Amniotic stem cell (primary cell): ENCODE measurements around the gene OSBPL9.
A peak's percentile ranks its signal among the peaks of the same experiment; 100 is the strongest.
"Not testable (repeated sequence)": the region's sequence is repeated elsewhere in the genome, so short reads cannot be mapped to it uniquely, and the experiment has no call there.

Experiments
- DNase-seq: peaks from one replicate; lab custom pipeline; 2025; lab: John Stamatoyannopoulos, UW

OSBPL9 gene

GRCh38 chr1:51636764-51637522 lies 20.1 kb downstream of the OSBPL9 start:
- peak; percentile 63 for DNase-seq

GRCh38 chr1:51638350-51638749 lies 21.5 kb downstream of the OSBPL9 start:
- no peak for DNase-seq

DNA sequence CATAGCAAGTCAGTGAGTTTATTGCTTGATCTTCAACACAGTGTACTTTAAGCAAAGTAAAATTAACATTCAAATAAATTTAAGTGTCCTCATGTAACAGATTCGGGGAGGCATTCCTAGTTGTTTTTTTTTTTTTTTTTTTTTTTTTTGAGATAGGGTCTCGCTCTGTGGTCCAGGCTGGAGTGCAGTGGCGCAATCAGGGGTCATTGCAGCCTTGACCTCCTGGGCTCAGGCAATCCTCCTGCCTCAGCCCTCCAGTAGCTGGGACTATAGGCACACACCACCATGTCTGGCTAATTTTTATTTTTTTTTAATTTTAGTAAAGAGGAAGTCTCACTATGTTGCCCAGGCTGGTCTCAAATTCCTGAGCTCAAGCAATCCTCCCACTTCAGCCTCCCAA lies 22.8 kb downstream of the OSBPL9 start:
- no peak for DNase-seq

GRCh38 chr1:51641096-51641495 lies 24.2 kb downstream of the OSBPL9 start:
- no peak for DNase-seq

DNA sequence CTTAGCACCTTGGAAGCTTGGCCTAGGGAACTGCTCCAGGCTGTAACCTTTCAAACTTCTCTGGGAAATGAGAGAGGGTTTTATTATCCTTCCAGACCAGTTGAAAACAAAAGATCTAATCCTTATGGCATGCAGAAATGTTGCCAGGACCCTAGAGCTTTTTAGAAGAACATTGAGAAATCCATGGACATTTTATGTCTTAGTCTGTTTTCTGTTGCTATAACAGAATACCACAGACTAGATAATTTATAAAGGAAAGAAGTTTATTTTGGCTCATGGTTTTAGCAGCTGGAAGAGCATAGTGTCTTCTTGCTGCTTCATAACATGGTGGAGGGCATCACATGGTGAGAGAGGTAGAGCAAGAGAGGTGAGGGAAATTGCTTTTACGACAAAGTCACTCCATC lies 25.8 kb downstream of the OSBPL9 start:
- peak; percentile 71 for DNase-seq

GRCh38 chr1:51643362-51643761 lies 26.5 kb downstream of the OSBPL9 start:
- no peak for DNase-seq

DNA sequence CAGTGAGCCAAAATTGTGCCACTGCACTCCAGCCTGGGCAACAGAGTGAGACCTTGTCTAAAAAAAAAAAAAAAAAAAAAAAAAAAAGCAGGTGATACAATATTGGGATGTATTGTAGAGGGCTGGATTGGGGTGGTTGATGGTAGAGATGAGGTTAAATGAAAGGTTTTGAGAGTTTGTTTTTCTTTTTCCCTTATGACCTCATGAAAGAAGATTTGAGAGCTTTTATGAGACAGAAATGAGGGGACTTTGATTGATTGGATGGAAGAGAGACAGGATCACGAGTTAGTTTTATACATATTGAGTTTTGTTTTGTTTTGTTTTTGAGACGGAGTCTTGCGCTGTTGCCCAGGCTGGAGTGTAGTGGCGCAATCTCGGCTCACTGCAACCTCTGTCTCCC lies 27.1 kb downstream of the OSBPL9 start:
- DNase-seq = no peak

DNA sequence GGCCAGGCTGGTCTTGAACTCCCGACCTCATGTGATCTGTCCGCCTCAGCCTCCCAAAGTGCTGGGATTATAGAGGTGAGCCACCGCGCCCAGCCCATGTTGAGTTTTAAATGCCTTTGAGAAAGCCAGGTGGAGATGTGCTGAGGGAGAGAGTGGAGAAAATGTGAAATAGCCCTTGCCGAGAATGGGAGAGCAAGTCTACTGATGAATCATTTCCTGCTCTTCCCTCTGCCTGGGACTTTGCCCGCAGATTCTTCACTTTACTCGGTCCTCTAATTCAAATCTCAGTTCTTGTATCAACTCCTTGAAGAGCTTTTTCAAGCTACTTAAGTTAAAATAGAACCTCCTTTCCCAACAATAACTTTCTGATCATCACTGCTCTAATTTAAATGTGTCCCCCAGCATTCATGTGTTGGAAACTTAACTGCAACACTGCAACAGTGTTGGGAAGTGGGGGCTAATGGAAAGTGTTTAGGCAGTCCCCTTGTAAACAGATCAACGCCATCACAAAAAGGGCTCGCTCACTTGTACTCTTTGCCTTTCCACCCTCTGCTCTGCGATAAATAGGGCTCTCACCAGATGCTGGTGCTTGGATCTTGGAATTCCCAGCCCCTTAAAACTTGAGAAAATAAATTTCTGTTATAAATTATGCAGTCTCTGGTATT lies 27.8 kb downstream of the OSBPL9 start:
- DNase-seq = peak; percentile 6

GRCh38 chr1:51646592-51646991 lies 29.7 kb downstream of the OSBPL9 start:
- not testable (repeated sequence) for DNase-seq

DNA sequence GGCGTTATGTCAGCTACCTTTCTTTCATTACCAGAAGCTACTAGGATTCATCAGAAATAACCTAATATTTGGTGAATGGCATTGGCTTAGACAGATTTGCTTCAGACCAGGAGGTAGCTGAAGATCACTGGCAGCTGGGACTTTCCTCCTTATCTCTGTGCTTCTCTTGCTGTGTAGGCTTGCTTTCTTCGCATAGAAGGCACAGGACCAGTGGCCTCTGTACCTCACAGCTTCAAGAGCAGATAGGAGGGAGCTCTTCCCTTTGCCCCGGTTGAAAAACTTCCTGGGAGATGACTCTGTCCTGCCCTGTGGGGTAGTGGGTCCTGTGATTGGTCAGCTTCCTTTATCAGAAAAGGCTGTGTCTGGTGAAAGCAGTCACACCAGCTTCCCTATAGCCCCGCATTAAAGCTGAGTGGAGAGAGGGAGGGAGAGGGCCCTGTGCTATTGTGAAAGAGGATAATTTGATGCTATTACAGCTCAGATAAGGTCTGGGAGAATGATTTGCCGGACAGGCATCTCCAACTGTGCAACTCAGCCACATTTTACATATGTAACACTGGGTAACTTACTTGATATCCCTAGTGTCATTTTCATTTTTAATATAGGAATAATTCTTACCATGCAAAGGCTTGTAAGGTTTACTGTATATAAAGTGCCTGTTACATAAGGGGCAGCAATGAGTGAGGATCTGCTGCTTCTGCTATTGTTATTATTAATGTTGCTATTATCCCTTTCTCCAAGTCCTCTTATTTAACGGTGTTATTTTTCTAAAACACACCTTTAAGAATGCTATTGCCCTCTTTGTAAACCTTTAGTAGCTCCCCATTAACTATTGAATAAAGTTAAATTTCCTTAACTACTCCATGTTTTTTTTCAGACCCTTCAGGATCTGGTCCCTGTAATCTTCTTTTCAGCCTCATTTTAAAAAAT lies 31.6 kb downstream of the OSBPL9 start:
- peak; percentile 70 for DNase-seq

DNA sequence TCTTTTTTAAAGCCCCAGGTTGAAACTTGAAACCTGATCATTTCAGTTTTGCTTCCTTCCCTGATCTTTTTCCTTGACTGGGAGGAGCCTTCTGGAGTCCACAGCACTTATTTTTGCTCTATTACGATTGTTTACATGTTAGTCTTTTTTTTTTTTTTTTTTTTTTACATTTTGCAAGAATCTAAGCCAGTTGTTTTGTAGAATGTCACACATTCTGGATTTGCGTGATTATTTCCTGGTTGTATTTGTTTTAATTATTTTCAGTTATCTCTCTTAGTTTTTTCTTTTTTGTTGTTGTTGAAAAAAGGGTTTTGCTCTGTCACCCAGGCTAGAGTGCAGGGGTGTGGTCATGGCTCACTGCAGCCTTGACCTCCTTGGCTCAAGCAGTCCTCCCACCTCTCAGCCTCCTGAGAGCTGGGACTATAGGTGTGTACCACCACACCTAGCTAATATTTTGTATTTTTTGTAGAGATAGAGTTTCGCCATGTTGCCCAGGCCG lies 32.8 kb downstream of the OSBPL9 start:
- no peak for DNase-seq

DNA sequence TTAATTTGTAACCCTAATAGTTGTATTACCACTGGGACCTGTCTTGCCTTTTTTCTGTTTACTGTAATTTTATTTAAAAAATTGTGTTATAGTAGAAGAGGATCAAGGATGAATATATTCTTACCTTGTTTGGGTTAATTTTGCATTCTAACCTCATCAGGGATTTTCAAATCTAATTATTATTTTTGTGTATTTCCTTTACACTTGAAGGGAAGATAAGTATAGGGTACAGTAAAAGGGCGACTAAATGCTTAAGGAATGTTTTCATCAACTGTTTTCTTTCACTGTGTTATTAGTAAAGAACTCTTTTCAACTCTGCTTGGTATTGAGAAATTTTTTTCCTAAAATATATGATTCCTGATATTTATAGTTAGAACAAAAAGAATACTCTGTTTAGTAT lies 33.3 kb downstream of the OSBPL9 start:
- DNase-seq = no peak

DNA sequence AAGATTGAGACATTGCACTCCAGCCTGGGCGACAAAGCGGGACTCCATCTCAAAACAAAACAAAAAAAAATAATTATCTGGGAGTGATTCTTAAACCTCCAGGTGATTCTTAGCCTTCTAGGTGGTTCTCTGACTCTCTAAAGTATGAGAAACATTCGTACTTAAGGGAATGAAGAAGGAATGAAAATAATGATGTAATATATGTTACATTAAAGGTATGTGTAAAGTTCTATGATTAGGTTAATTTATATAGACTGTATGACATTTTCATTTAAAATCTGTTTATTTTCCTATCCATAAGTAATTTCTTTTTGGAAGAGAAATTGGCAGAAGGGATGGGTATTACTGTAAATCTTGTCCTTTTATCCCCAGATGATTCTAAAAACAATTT lies 34.7 kb downstream of the OSBPL9 start:
- DNase-seq = no peak

GRCh38 chr1:51652599-51652998 lies 35.7 kb downstream of the OSBPL9 start:
- DNase-seq = no peak

- DNase-seq = no peak
Measured at GRCh38 chr1:51653127-51653526, 36.2 kb downstream of the OSBPL9 start.

GRCh38 chr1:51654000-51654399 lies 37.1 kb downstream of the OSBPL9 start:
- no peak for DNase-seq

DNA sequence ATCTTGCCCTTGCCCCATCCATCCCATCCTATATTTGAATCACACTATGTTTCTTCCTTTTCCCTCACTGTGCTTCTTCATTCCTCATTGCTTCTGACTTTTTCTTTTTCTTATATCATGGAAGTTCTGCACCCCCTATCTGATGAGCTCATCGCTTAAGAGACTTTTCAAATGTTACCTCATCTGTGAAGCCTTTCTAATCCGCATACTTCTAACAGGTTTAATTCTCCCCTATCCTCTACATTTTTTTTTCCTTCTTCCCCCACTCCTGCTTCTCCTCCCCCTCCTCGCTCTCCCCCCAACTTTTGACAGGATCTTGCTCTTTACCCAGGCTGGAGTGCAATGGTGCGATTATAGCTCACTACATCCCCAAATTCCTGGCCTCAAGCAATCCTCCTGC lies 39.5 kb downstream of the OSBPL9 start:
- no peak for DNase-seq

DNA sequence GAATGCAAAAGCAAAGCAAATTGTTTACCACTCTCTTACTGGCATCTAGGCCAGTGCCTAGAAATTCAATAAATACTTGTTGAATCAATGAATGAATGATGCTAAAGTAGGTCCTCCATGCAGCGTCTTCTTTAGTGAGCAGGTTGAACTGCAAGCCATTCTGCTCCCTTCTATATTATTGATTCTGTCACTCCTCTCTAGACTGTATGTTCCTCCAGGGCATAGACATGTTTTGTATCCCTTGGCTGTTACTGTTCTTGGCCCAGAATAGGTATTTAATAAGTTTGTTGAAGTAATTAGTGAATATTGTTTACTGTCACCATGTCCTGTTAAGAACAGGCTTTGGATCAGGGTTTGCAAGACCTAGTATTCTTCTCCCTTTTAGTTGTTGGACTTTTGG lies 43.7 kb downstream of the OSBPL9 start:
- no peak for DNase-seq

- DNase-seq = peak; percentile 93
Measured at GRCh38 chr1:51661081-51661518, 44.2 kb downstream of the OSBPL9 start.

DNA sequence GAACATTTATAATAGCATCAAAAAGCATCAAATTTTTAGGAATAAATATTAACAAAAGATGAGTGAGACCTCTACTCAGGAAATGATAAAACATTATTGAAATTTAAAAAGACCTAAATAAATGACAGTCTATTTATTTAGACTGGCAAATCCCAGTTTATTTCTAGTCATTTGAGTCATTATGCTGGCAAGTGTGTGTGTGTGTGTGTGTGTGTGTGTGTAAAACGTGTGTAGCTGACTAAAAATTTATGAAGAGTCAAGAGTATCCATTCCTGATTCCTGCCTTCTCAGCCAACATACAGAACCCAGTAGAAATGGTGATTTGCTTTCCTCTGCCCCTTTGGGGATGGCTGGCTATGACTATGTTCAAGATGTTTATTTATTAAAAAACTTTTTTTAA lies 46.2 kb downstream of the OSBPL9 start:
- DNase-seq = no peak

DNA sequence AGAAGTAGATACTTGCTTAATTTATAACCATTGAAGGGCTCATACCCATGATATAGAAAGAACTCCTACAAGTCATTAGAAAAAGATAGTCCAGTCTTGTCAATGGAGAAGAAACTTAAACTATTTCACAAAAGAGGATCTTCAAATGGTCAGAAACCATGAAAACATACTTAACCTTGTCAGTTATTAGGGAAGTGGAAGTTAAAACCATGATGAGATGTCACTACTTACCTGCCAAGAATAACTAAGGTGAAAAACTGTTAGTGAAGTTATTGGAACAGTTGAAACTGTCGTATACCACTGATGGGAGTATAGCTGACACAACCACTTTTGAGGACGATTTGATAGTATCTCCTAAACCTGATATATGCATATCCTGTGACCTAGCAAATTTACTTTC lies 46.8 kb downstream of the OSBPL9 start:
- DNase-seq = no peak
